PC-3 (cell line): ENCODE data around the gene AP1M2. TPM values are rescaled to one million over a fixed set of nuclear protein-coding genes. Genes with fewer than 3 reads are reported as not detected.
A peak's percentile ranks its signal among the peaks of the same experiment; 100 is the strongest.

Experiments
- ATAC-seq: fragments of 200-7000 bp; cut with Tn5 transposase; 2 replicates; pipeline ENCODE4 v1.9.1; 2020; ENCODE audit warnings: mild to moderate bottlenecking, moderate library complexity
- BruUV-seq: library from RNA; stranded (reverse); fragments of 400-500 nt; replicated peaks from 2 replicates; lab custom pipeline; 2021; lab: Mats Ljungman, UMichigan
- CTCF ChIA-PET: fragments of 300-600 bp; sonication (Branson Sonifier 250); formaldehyde crosslinking; loops from one replicate; lab custom pipeline; 2022; ENCODE audit warnings: antibody characterized with exemption; lab: Charles Lee
- POLR2A ChIA-PET: fragments of 300-600 bp; sonication (Branson Sonifier 250); formaldehyde crosslinking; loops from one replicate; lab custom pipeline; 2022; ENCODE audit warnings: antibody characterized with exemption; ENCODE audit not compliant: unreplicated experiment; lab: Charles Lee
- DNase-seq: peaks from one replicate; pipeline ENCODE4 v3.0.0-alpha.2; 2015
- H2AFZ ChIP-seq: fragments of 300-600 bp; sonication (generic); 2 replicates; pipeline ENCODE4 v1.6.0; 2016; ENCODE audit warnings: antibody characterized with exemption, low read length
- H3F3A ChIP-seq: fragments of 300-600 bp; sonication (generic); one replicate; pipeline ENCODE4 v1.6.0; 2017; ENCODE audit warnings: antibody characterized with exemption, low read length, control low read depth, mild to moderate bottlenecking; ENCODE audit not compliant: unreplicated experiment
- H3K27ac ChIP-seq: fragments of 300-600 bp; sonication (generic); 2 replicates; pipeline ENCODE4 v1.5.1; 2016; ENCODE audit warnings: mild to moderate bottlenecking, low read length
- H3K27me3 ChIP-seq: fragments of 300-600 bp; sonication (generic); 2 replicates; pipeline ENCODE4 v1.6.1; 2016; ENCODE audit warnings: low read length, mixed read lengths
- H3K36me3 ChIP-seq: fragments of 300-600 bp; sonication (generic); 2 replicates; pipeline ENCODE4 v1.6.1; 2016; ENCODE audit warnings: low read depth, mixed run types, low read length, mixed read lengths
- H3K4me1 ChIP-seq: fragments of 300-600 bp; sonication (generic); 2 replicates; pipeline ENCODE4 v1.5.1; 2016; ENCODE audit warnings: low read length; ENCODE audit not compliant: insufficient read depth
- H3K4me2 ChIP-seq: fragments of 300-600 bp; sonication (generic); 2 replicates; pipeline ENCODE4 v1.6.0; 2016; ENCODE audit warnings: low read length
- H3K4me3 ChIP-seq: fragments of 300-600 bp; sonication (generic); 2 replicates; pipeline ENCODE4 v1.5.1; 2016; ENCODE audit warnings: mild to moderate bottlenecking, low read length, mixed read lengths
- H3K79me2 ChIP-seq: fragments of 300-600 bp; sonication (generic); 2 replicates; pipeline ENCODE4 v1.6.1; 2017; ENCODE audit warnings: low read length, mixed read lengths
- H3K9ac ChIP-seq: fragments of 300-600 bp; sonication (generic); 2 replicates; pipeline ENCODE4 v1.6.0; 2016; ENCODE audit warnings: mild to moderate bottlenecking, low read length
- H3K9me2 ChIP-seq: fragments of 300-600 bp; sonication (generic); replicated peaks from 2 replicates; pipeline ENCODE4 v1.6.1; 2016; ENCODE audit warnings: mixed run types, low read length, mixed read lengths
- H3K9me3 ChIP-seq: fragments of 300-600 bp; sonication (generic); 2 replicates; pipeline ENCODE4 v1.6.1; 2016; ENCODE audit warnings: low read length, mixed read lengths
- H4K20me1 ChIP-seq: fragments of 300-600 bp; sonication (generic); 2 replicates; pipeline ENCODE4 v1.6.1; 2016; ENCODE audit warnings: low read length, mixed read lengths
- CTCF ChIP-seq: fragments of 300-600 bp; sonication (generic); conservative IDR thresholded peaks from 2 replicates; pipeline ENCODE4 v1.5.1; 2017; ENCODE audit warnings: antibody characterized with exemption, low read depth, mild to moderate bottlenecking, low read length
- EZH2 ChIP-seq: fragments of 300-600 bp; sonication (generic); IDR thresholded peaks from one replicate; pipeline ENCODE4 v1.6.1; 2017; ENCODE audit warnings: antibody characterized with exemption, mild to moderate bottlenecking, low read length; ENCODE audit not compliant: unreplicated experiment
- EZH2phosphoT487 ChIP-seq: fragments of 300-600 bp; sonication (generic); IDR thresholded peaks from 2 replicates; pipeline ENCODE4 v1.6.1; 2018; ENCODE audit warnings: mild to moderate bottlenecking, antibody characterized with exemption, low read length, borderline replicate concordance
- intact Hi-C: fragments of 100-400 bp; cut with micrococcal nuclease; formaldehyde crosslinking; loops from 2 replicates; pipeline ENCODE4 v1.9.0; 2023
- total RNA-seq: library from RNA; depleted of rRNA; stranded (reverse); fragments of >200 nt; gene quantifications from 2 replicates; pipeline ENCODE4 v1.2.3, GENCODE V29; 2014

Gene AP1M2
- total RNA-seq, 1 experiment from 2014 or later = 50.0 TPM

DNA sequence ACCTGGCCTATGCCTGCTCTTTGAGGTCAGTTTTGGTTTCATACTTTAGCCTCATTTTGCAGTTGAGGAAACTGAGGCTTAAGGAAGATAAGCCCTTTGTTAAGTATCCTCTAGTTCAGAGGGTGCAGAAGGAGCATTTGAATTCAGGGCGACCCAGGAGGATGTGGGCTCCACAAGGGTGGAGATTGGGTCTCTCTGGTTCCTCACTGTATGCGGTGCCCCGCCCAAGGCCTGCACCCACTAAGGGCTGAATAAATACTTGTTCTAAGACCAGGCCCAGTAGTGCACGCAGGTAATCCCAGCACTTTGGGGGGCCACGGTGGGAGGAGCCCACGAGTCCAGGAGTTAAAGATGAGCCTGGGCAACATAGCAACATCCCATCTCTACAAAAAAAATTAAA, 37.5 kb upstream of the AP1M2 start:
- Histone ChIP-seq H3K4me3 (peak overlapping the region; percentile 84; the same call in 1 of the 2 replicates), H3K79me2 (peaks cover 20% of the 10 kb centered on the region), H3K9me3 (no peaks in the 10 kb centered on the region), H3K36me3 (peaks cover 6% of the 10 kb centered on the region; the same call in 1 of the 2 replicates), H3K27me3 (no peaks in the 10 kb centered on the region), H3K4me1 (peaks cover 21% of the 10 kb centered on the region), H3K9me2 (no peaks in the 10 kb centered on the region), H3K27ac (peak overlapping the region; percentile 38), H3K9ac (peak overlapping the region; percentile 73), H2AFZ (peak overlapping the region; percentile 76), H3F3A (no peaks in the 10 kb centered on the region), H4K20me1 (no peaks in the 10 kb centered on the region), H3K4me2 (peak overlapping the region; percentile 95)
- intact Hi-C loops = no loop called here
- BruUV-seq = no TSS peak
- DNase-seq (no peak), ATAC-seq (no peak; the same call in 1 of the 2 replicates)
- POLR2A ChIA-PET = interaction anchor here (0.6 kb wide), 2 partner anchors 31 to 558 kb away, joined by 3 to 9 read pairs; no protein-coding TSS in a partner anchor
- CTCF ChIA-PET = interaction anchor here (0.6 to 1.2 kb wide), 2 partner anchors 16 to 20 kb away, joined by 7 to 12 read pairs; no protein-coding TSS in a partner anchor
- TF ChIP-seq EZH2 (no peak), EZH2phosphoT487 (no peak), CTCF (no peak)

- no peaks in the 10 kb centered on the region for H3K9me2 ChIP-seq
- peaks cover 31% of the 10 kb centered on the region for H3K4me1 ChIP-seq
- BruUV-seq = no TSS peak
- no peak overlapping the region for H3K27ac ChIP-seq
- no peak overlapping the region for H3K4me2 ChIP-seq
- H2AFZ ChIP-seq = no peak overlapping the region
- H3K9ac ChIP-seq = no peak overlapping the region
- peaks cover 12% of the 10 kb centered on the region for H3K79me2 ChIP-seq
- no peak for TF ChIP-seq EZH2
- no peak for TF ChIP-seq EZH2phosphoT487
- ChIA-PET POLR2A (interaction anchor here (0.6 kb wide), 1 partner anchor 272 kb away, joined by 4 read pairs; no protein-coding TSS in a partner anchor), CTCF (no interaction called here)
- no peaks in the 10 kb centered on the region for H3F3A ChIP-seq
- no peaks in the 10 kb centered on the region for H3K36me3 ChIP-seq
- no peaks in the 10 kb centered on the region for H3K9me3 ChIP-seq
- H3K4me3 ChIP-seq = no peak overlapping the region
- ATAC-seq (no peak), DNase-seq (no peak)
- no peaks in the 10 kb centered on the region for H3K27me3 ChIP-seq
- no peaks in the 10 kb centered on the region for H4K20me1 ChIP-seq
- intact Hi-C loops = no loop called here
Observed at GRCh38 chr19:10621966-10622365, 34.9 kb upstream of the AP1M2 start.

DNA sequence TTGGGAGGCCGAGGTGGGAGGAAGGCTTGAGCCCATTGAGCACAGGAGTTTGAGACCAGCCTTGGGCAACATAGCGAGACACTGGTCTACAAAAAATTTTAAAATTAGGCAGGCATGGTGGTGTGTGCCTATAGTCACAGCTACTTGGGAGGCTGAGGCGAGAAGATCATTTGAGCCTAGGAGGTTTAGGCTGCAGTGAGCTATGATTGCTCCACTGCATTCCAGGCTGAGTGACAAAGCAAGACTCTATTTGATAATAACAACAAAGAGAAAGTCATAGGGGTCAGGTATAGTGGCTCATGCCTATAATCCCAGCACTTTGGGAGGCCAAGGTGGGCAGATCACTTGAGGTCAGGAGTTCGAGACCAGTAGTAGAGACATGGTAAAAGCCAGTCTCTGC, 33.7 kb upstream of the AP1M2 start:
- CTCF ChIA-PET = no interaction called here
- Histone ChIP-seq H3K79me2 (peaks cover 4% of the 10 kb centered on the region), H3K9ac (no peak overlapping the region), H3K36me3 (no peaks in the 10 kb centered on the region), H4K20me1 (no peaks in the 10 kb centered on the region), H3K27me3 (no peaks in the 10 kb centered on the region), H3K27ac (no peak overlapping the region), H3F3A (no peaks in the 10 kb centered on the region), H3K4me3 (no peak overlapping the region), H3K4me2 (no peak overlapping the region), H3K9me2 (no peaks in the 10 kb centered on the region), H3K9me3 (no peaks in the 10 kb centered on the region), H3K4me1 (peaks cover 31% of the 10 kb centered on the region), H2AFZ (no peak overlapping the region)
- no peak for ATAC-seq
- intact Hi-C loops = no loop called here
- no TSS peak for BruUV-seq
- peak; percentile 17 for DNase-seq
- TF ChIP-seq CTCF = no peak
- TF ChIP-seq EZH2phosphoT487 = no peak
- TF ChIP-seq EZH2 = no peak
- POLR2A ChIA-PET = no interaction called here
